Natural killer cell (primary cell): ENCODE data around the gene THAP5. TPM values are rescaled to one million over a fixed set of nuclear protein-coding genes. Genes with fewer than 3 reads are reported as not detected.

Experiments
- ATAC-seq, 3 donors: fragments of 150-1000 bp in 2 of 3; fragments of 200-7000 bp in 1 of 3; cut with Tn5 transposase; 1 replicate in 1 of 3; 2 replicates in 2 of 3; pipeline ENCODE4 v1.10.0; 2021; ENCODE audit warnings: mild to moderate bottlenecking in 2 of 3, moderate library complexity in 2 of 3
- DNase-seq, 2 donors: peaks; one replicate each; pipeline versions ENCODE4 v3.0.0 to v3.0.0-alpha.2; 2013 to 2021; ENCODE audit warnings: mixed read lengths in 1 of 2
- H3K27ac ChIP-seq: one replicate; pipeline ENCODE4 v1.5.1; 2013; ENCODE audit warnings: mild to moderate bottlenecking, low read length
- H3K27me3 ChIP-seq: one replicate; pipeline ENCODE4 v1.6.1; 2013; ENCODE audit warnings: low read length; ENCODE audit not compliant: control insufficient read depth, insufficient read depth
- H3K36me3 ChIP-seq: one replicate; pipeline ENCODE4 v1.6.1; 2013; ENCODE audit warnings: low read length; ENCODE audit not compliant: control insufficient read depth, insufficient read depth
- H3K4me1 ChIP-seq: one replicate; pipeline ENCODE4 v1.6.1; 2013; ENCODE audit warnings: low read length; ENCODE audit not compliant: control insufficient read depth, insufficient read depth
- H3K4me3 ChIP-seq: one replicate; pipeline ENCODE4 v1.5.1; 2013; ENCODE audit warnings: low read length
- H3K9me3 ChIP-seq: one replicate; pipeline ENCODE4 v1.6.1; 2013; ENCODE audit warnings: low read length; ENCODE audit not compliant: control insufficient read depth, insufficient read depth
- H3K27ac Mint-ChIP-seq, 2 donors: one replicate each; pipeline ENCODE4 v1.8.0; 2022; ENCODE audit warnings: mild to moderate bottlenecking in 2 of 2, mixed read lengths in 2 of 2, moderate library complexity in 1 of 2
- H3K27me3 Mint-ChIP-seq, 2 donors: one replicate each; pipeline ENCODE4 v1.8.0; 2022; ENCODE audit warnings: low read depth in 2 of 2, mixed read lengths in 2 of 2
- H3K36me3 Mint-ChIP-seq: one replicate; pipeline ENCODE4 v1.8.0; 2022; ENCODE audit warnings: mixed read lengths
- H3K4me1 Mint-ChIP-seq, 2 donors: one replicate each; pipeline ENCODE4 v1.8.0; 2022; ENCODE audit warnings: mixed read lengths in 2 of 2
- H3K4me3 Mint-ChIP-seq: one replicate; pipeline ENCODE4 v1.8.0; 2022; ENCODE audit warnings: mild to moderate bottlenecking, moderate library complexity, mixed read lengths
- H3K9me3 Mint-ChIP-seq, 2 donors: one replicate each; pipeline ENCODE4 v1.8.0; 2022; ENCODE audit warnings: mixed read lengths in 2 of 2
- WGBS: methylation state at CpG from one replicate; pipeline ENCODE4 v1.1.7; 2013; ENCODE audit warnings: missing lambda C conversion rate; ENCODE audit not compliant: insufficient coverage; 5-methylcytosine and 5-hydroxymethylcytosine counted together
- intact Hi-C: fragments of 100-400 bp; cut with micrococcal nuclease; formaldehyde crosslinking; loops from one replicate; pipeline ENCODE4 v1.14.2; 2022
- total RNA-seq, 4 donors: library from RNA; stranded (reverse); fragments of 120-200 nt in 1 of 4; gene quantifications; one replicate each; pipeline versions ENCODE4 v1.2.3 to v1.2.4, GENCODE V29; 2013 to 2022
- TF ChIP-seq, protein P1 (sequence below): fragments of 200-600 bp; IDR thresholded peaks from one replicate; pipeline ENCODE4 v1.8.0; 2022; ENCODE audit warnings: antibody characterized with exemption

Gene THAP5
- total RNA-seq, 3 donors from 2014 or later (not counting 1 experiment from before 2014, with no cell fraction given) = 13.8 to 21.0 (median 19.1) TPM

DNA sequence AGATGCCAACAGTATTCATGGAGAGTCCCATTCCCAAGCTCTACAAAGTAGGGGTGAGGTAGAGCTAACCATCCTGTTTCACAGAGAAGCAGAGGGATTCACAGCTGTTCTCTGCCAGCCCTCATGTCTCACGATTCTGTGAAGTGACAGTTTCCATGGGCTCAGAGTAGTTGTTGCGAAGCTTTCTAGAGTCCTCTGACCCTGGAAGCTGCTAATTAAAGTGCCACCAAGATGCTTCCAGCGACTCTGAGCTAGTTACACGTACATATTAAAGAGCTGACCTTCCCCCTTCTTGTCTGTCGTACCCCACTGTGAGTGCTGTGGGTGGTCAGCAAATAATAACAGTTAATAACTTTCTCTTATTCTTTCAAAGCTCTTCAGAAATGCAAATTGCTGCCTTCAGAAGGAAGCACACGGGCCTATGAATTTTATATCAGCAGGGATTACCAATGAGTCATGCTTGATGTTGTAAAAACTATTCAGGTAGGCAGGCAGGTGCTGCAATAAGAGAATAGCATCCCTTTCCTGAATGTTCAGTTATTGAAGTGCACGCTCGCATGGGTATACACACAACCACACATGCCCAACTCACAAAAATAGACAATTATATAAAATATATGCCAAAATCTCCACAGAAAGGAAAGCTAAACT is 34.3 kb upstream of the THAP5 start:
- H3K4me1 Mint-ChIP-seq = no peaks in the 10 kb centered on the region
- no peaks in the 10 kb centered on the region for H3K36me3 Mint-ChIP-seq
- Histone ChIP-seq H3K27ac (no peak overlapping the region), H3K36me3 (no peaks in the 10 kb centered on the region), H3K9me3 (no peaks in the 10 kb centered on the region), H3K4me3 (no peak overlapping the region), H3K27me3 (no peaks in the 10 kb centered on the region), H3K4me1 (no peaks in the 10 kb centered on the region)
- ATAC-seq = no peak
- intact Hi-C loops = no loop called here
- no peak overlapping the region for H3K27ac Mint-ChIP-seq
- H3K4me3 Mint-ChIP-seq = no peak overlapping the region
- no peaks in the 10 kb centered on the region for H3K9me3 Mint-ChIP-seq
- peaks cover 9 to 14% of the 10 kb centered on the region in 2 donors for H3K27me3 Mint-ChIP-seq
- DNase-seq = no peak
- WGBS = 77% methylated on average over 8 of the region's 8 CpGs
- TF ChIP-seq, protein P1, sequence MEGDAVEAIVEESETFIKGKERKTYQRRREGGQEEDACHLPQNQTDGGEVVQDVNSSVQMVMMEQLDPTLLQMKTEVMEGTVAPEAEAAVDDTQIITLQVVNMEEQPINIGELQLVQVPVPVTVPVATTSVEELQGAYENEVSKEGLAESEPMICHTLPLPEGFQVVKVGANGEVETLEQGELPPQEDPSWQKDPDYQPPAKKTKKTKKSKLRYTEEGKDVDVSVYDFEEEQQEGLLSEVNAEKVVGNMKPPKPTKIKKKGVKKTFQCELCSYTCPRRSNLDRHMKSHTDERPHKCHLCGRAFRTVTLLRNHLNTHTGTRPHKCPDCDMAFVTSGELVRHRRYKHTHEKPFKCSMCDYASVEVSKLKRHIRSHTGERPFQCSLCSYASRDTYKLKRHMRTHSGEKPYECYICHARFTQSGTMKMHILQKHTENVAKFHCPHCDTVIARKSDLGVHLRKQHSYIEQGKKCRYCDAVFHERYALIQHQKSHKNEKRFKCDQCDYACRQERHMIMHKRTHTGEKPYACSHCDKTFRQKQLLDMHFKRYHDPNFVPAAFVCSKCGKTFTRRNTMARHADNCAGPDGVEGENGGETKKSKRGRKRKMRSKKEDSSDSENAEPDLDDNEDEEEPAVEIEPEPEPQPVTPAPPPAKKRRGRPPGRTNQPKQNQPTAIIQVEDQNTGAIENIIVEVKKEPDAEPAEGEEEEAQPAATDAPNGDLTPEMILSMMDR = no peak

DNA sequence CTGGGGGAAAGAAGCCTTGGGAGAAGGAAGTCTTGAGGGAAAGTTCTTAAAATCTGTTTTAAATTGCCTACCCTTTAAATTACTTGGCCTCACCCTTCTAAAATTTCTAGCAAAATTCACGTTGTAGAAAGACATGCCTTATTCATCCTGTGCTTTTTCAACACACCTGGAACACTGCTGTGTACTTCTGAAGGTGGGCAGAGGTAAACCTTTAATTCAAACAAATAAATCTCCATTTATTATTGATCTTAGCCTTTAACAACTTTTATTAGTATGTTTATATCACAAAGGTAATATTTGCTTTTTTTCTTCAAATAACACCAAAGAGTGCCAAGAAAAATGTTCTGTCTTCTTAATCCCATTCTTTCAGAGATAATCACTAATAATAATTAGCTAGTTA is 30.9 kb upstream of the THAP5 start:
- no peaks in the 10 kb centered on the region for H3K36me3 ChIP-seq

DNA sequence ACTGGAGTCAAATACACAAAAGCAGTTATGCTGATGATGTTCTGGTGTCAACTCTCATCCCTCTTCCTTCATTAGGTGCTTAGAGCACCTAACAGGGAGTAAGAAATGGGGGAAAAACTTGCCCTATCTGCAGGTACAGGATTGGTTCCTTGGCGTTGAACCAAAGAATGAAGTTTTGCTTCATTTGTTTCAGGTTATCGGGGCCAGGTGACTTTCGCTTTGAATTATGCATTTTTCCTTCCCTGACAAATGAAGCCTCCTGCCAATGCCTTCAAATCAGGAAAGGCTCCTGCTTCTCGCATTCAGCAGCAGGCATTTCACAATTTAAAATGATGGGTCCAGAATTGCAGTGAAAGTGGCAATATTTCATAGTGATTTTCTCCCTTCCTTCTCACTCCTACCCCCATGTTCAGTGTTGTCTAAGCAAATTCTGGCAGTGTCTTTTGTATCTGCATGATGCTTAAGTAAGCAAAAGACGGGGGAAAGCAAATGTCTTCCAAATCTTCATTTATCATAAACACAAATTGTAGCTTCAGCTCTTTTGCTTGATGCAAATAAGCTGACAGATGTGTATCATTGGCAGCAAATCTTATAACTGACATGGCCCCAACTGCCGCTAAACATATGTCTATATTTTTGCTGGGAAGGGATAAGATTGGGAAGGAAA is 29.5 kb upstream of the THAP5 start:
- no peak overlapping the region for H3K4me3 Mint-ChIP-seq
- peaks cover 12 to 28% of the 10 kb centered on the region in 2 donors for H3K27me3 Mint-ChIP-seq
- intact Hi-C loops = no loop called here
- no peak overlapping the region for H3K27ac ChIP-seq
- H3K9me3 ChIP-seq = no peaks in the 10 kb centered on the region
- H3K9me3 Mint-ChIP-seq = no peaks in the 10 kb centered on the region
- TF ChIP-seq, protein P1 = no peak
- no peak overlapping the region for H3K27ac Mint-ChIP-seq
- DNase-seq (no peak), ATAC-seq (no peak)
- 92% methylated on average over 6 of the region's 6 CpGs for WGBS
- no peaks in the 10 kb centered on the region for H3K36me3 ChIP-seq
- no peaks in the 10 kb centered on the region for H3K36me3 Mint-ChIP-seq
- H3K4me1 ChIP-seq = no peaks in the 10 kb centered on the region
- no peak overlapping the region for H3K4me3 ChIP-seq
- H3K4me1 Mint-ChIP-seq = no peaks in the 10 kb centered on the region
- no peaks in the 10 kb centered on the region for H3K27me3 ChIP-seq

More for the DNA sequence above, 30.9 kb upstream of the THAP5 start:
- TF ChIP-seq, protein P1 = no peak
- H3K27ac ChIP-seq = no peak overlapping the region
- H3K4me3 ChIP-seq = no peak overlapping the region
- H3K9me3 ChIP-seq = no peaks in the 10 kb centered on the region
- no peak overlapping the region for H3K27ac Mint-ChIP-seq
- intact Hi-C loops = no loop called here
- no peaks in the 10 kb centered on the region for H3K27me3 ChIP-seq
- H3K27me3 Mint-ChIP-seq = peaks cover 12 to 28% of the 10 kb centered on the region in 2 donors
- no peaks in the 10 kb centered on the region for H3K36me3 Mint-ChIP-seq
- WGBS = 88% methylated on average over 1 of the region's 1 CpG
- DNase-seq (no peak), ATAC-seq (no peak)
- no peak overlapping the region for H3K4me3 Mint-ChIP-seq
- no peaks in the 10 kb centered on the region for H3K4me1 ChIP-seq
- H3K4me1 Mint-ChIP-seq = no peaks in the 10 kb centered on the region
- no peaks in the 10 kb centered on the region for H3K9me3 Mint-ChIP-seq
